K562 (cell line): Measurements from ENCODE around the gene SYNGR4. TPM values are rescaled to one million over a fixed set of nuclear protein-coding genes. Genes with fewer than 3 reads are reported as not detected.

Experiments
- BRD9 ChIP-seq: fragments of 450-650 bp; IDR thresholded peaks from 2 replicates; pipeline ENCODE4 v1.6.1; 2018; ENCODE audit warnings: low read depth; ENCODE audit not compliant: partially characterized antibody
- CBFA2T3 ChIP-seq: fragments of 450-650 bp; IDR thresholded peaks from 2 replicates; pipeline ENCODE4 v1.6.1; 2017
- CC2D1A ChIP-seq: fragments of 450-650 bp; IDR thresholded peaks from 2 replicates; pipeline ENCODE4 v1.6.1; 2017; ENCODE audit warnings: mild to moderate bottlenecking
- CUX1 ChIP-seq: fragments of 200-800 bp; sonication (Bioruptor generic); IDR thresholded peaks from 2 replicates; pipeline ENCODE4 v1.6.1; 2016; ENCODE audit warnings: missing genetic modification characterization, missing compliant biosample characterization
- E2F6 ChIP-seq, 2 experiments: IDR thresholded peaks; 2 replicates each; pipeline ENCODE4 v1.6.1; 2011; ENCODE audit warnings: borderline replicate concordance in 1 of 2, control low read depth in 1 of 2, low read depth in 1 of 2, low read length in 1 of 2, mild to moderate bottlenecking in 1 of 2, mixed read lengths in 1 of 2, moderate library complexity in 1 of 2; ENCODE audit not compliant: insufficient read depth in 1 of 2, insufficient read length in 1 of 2, poor library complexity in 1 of 2, severe bottlenecking in 1 of 2; ENCODE audit errors: extremely low read depth in 1 of 2
- ETV1 ChIP-seq: fragments of 450-650 bp; conservative IDR thresholded peaks from 2 replicates; pipeline ENCODE4 v1.6.1; 2016; ENCODE audit warnings: missing genetic modification characterization, control low read depth, low read depth, missing compliant biosample characterization
- KAT2B ChIP-seq: IDR thresholded peaks from one replicate; pipeline ENCODE4 v1.6.1; 2012; ENCODE audit warnings: low read depth, mild to moderate bottlenecking, control low read depth, inconsistent platforms, low read length, moderate library complexity
- KLF6 ChIP-seq: fragments of 250-450 bp; sonication (Bioruptor Pico); IDR thresholded peaks from 2 replicates; pipeline ENCODE4 v1.4.0; 2020; ENCODE audit warnings: mild to moderate bottlenecking, moderate library complexity, borderline replicate concordance
- L3MBTL2 ChIP-seq: fragments of 450-650 bp; IDR thresholded peaks from 2 replicates; pipeline ENCODE4 v1.6.1; 2016; ENCODE audit warnings: mild to moderate bottlenecking, moderate library complexity
- NFRKB ChIP-seq: fragments of 450-650 bp; IDR thresholded peaks from 2 replicates; pipeline ENCODE4 v1.6.1; 2016; ENCODE audit warnings: low read depth
- NKRF ChIP-seq: fragments of 450-650 bp; IDR thresholded peaks from 2 replicates; pipeline ENCODE4 v1.6.1; 2016; ENCODE audit warnings: borderline replicate concordance
- PHF20 ChIP-seq: fragments of 450-650 bp; IDR thresholded peaks from 2 replicates; pipeline ENCODE4 v1.6.1; 2018; ENCODE audit not compliant: partially characterized antibody
- SREBF1 ChIP-seq: fragments of 150-350 bp; IDR thresholded peaks from 2 replicates; pipeline ENCODE4 v1.6.1; 2014; ENCODE audit warnings: antibody characterized with exemption, low read depth, low read length, borderline replicate concordance
- ZNF143 ChIP-seq: sonication (generic); formaldehyde crosslinking; IDR thresholded peaks from 2 replicates; pipeline ENCODE4 v1.9.0; 2022; ENCODE audit warnings: mild to moderate bottlenecking, missing genetic modification reagents
- ZNF175 ChIP-seq: fragments of 200-800 bp; sonication (Bioruptor generic); IDR thresholded peaks from 2 replicates; pipeline ENCODE4 v1.6.1; 2016; ENCODE audit warnings: low read depth, mild to moderate bottlenecking, missing genetic modification characterization, missing compliant biosample characterization
- ZNF584 ChIP-seq: fragments of 200-800 bp; sonication (Bioruptor generic); IDR thresholded peaks from 2 replicates; pipeline ENCODE4 v1.6.1; 2016; ENCODE audit warnings: low read depth, mild to moderate bottlenecking, missing genetic modification characterization, missing compliant biosample characterization
- polyA plus RNA-seq, 8 experiments: library from polyadenylated mRNA; depleted of rRNA in 4 of 8; stranded (reverse) in 5 of 8; unstranded in 3 of 8; fragments of >200 nt; fragmentation: Nextera tagmentation in 2 of 8; fragmentation: Illumina TruSeq in 1 of 8; extraction: Ambion mirVana in 2 of 8; extraction: Trizol in 1 of 8; gene quantifications; 2 replicates each; pipeline versions ENCODE4 v1.2.1 to v1.2.3, GENCODE V29; 2011 to 2014; ENCODE audit warnings: inconsistent platforms in 1 of 8, missing spikeins in 1 of 8
- total RNA-seq, 7 experiments: library from RNA; depleted of rRNA in 6 of 7; stranded (reverse); fragments of >200 nt in 6 of 7; fragmentation: Illumina TruSeq in 2 of 7; extraction: Trizol in 2 of 7; gene quantifications; 2 replicates each; pipeline versions ENCODE4 v1.2.1 to v1.2.3, GENCODE V29; 2011 to 2021; ENCODE audit warnings: low replicate concordance in 1 of 7
- TF ChIP-seq, protein P1 (sequence below): fragments of 450-650 bp; IDR thresholded peaks from 2 replicates; pipeline ENCODE4 v1.6.1; 2016; ENCODE audit warnings: low read depth, mild to moderate bottlenecking, moderate library complexity

SYNGR4 gene
- total and polyA plus RNA-seq, 9 of the 15 experiments (the other 6 are each of a cell fraction or from before 2014, with no cell fraction given) = 0.07 to 0.14 TPM; not detected in 7

DNA sequence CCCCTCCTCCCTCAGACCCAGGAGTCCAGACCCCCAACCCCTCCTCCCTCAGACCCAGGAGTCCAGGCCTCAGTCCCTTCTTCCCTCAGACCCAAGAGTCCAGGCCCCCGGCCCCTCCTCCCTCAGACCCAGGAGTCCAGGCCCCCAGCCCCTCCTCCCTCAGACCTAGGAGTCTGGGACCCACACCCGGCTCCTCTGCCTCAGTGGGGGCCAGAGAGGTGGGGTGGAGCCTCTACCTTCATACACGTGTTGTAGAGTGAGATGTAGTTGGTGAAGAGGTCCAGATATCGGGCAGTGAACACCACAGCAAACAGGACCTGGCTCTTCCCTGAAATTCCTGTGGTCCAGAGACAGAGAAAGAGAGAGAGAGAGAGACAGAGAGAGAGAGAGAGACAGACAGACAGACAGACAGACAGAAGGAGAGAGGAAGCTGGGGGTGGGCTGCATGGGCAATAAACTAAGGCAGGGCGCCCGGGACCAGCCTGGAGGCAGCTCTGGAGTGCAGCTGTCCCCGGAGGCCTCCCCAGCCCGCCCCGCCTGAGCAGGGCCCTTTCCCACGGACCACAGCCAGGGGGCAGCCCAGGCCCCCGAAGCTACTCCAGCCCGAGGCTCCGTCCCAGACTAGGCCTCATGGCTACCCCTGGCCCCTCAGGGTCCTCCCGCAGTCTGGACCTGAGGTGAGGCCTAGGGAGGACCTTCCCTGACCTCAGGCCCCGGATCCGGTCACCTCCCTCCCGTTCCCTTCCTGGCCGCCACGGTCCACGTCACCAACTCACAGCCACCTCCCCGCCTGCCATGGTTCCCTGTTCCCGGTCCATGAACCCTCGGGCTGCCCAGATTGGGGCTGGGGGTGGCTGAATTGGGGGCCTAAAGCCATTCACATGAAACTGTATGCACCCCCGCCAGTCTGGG is 26.3 kb downstream of the SYNGR4 start (continued):
- TF ChIP-seq ZNF584 (CRISPR knock-in tag) = no peak
- TF ChIP-seq NKRF = 0 out of 2 replicates have a peak, but pooled peaks have one; percentile 50
- TF ChIP-seq ETV1 (tag) = peak; percentile 60; the same call in 1 of the 2 replicates
- TF ChIP-seq, protein P1, sequence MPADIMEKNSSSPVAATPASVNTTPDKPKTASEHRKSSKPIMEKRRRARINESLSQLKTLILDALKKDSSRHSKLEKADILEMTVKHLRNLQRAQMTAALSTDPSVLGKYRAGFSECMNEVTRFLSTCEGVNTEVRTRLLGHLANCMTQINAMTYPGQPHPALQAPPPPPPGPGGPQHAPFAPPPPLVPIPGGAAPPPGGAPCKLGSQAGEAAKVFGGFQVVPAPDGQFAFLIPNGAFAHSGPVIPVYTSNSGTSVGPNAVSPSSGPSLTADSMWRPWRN = no peak
- TF ChIP-seq KLF6 = 0 out of 2 replicates have a peak, but pooled peaks have one; percentile 17
- no peak for TF ChIP-seq CC2D1A
- no peak; the same call in 1 of the 2 replicates for TF ChIP-seq ZNF143
- no peak for TF ChIP-seq CBFA2T3
- no peak for TF ChIP-seq ZNF175 (CRISPR knock-in tag)
- TF ChIP-seq KAT2B = no peak
- TF ChIP-seq L3MBTL2 = 0 out of 2 replicates have a peak, but pooled peaks have one; percentile 38
- peak; percentile 90 for TF ChIP-seq BRD9
- TF ChIP-seq PHF20 = peak; percentile 79
- no peak for TF ChIP-seq CUX1 (CRISPR knock-in tag)
- no peak; the same call in none of the 2 replicates for TF ChIP-seq NFRKB
- TF ChIP-seq SREBF1 = no peak
- peak in 1 of 2 experiments; percentile 19 for TF ChIP-seq E2F6 (IDR thresholded peaks at IDR 0.05; ENCODE audit: borderline replicate concordance in 1 of 2, extremely low read depth in 1 of 2, insufficient read depth in 1 of 2, insufficient read length in 1 of 2, low read depth in 1 of 2, low read length in 1 of 2, poor library complexity in 1 of 2, severe bottlenecking in 1 of 2)
